GM23338 (cell line): ENCODE data around the gene NDOR1. TPM values are rescaled to one million over a fixed set of nuclear protein-coding genes. Genes with fewer than 3 reads are reported as not detected.

Source experiments
- ATAC-seq: fragments of 200-7000 bp; cut with Tn5 transposase; 3 replicates; pipeline ENCODE4 v1.9.1; 2020
- DNase-seq: peaks from one replicate; pipeline ENCODE4 v3.0.0-alpha.2; 2015; ENCODE audit warnings: low spot score
- H2AFZ ChIP-seq: fragments of 200-600 bp; sonication (generic); 2 replicates; pipeline ENCODE4 v1.8.0; 2016; ENCODE audit warnings: antibody characterized with exemption, mild to moderate bottlenecking, moderate library complexity
- H3F3A ChIP-seq: fragments of 200-600 bp; sonication (generic); replicated peaks from 2 replicates; pipeline ENCODE4 v1.8.0; 2017; ENCODE audit warnings: antibody characterized with exemption, mixed run types, low read depth
- H3K27ac ChIP-seq: fragments of 200-600 bp; sonication (generic); 2 replicates; pipeline ENCODE4 v1.6.1; 2016; ENCODE audit warnings: low read depth
- H3K27me3 ChIP-seq: fragments of 200-600 bp; sonication (generic); 2 replicates; pipeline ENCODE4 v1.8.0; 2016; ENCODE audit warnings: mild to moderate bottlenecking, mixed run types, moderate library complexity; ENCODE audit not compliant: insufficient read depth
- H3K36me3 ChIP-seq: fragments of 200-600 bp; sonication (generic); 2 replicates; pipeline ENCODE4 v1.8.0; 2016; ENCODE audit warnings: mild to moderate bottlenecking; ENCODE audit not compliant: insufficient read depth
- H3K4me1 ChIP-seq: fragments of 200-600 bp; sonication (generic); 2 replicates; pipeline ENCODE4 v1.8.0; 2016; ENCODE audit warnings: mild to moderate bottlenecking, moderate library complexity; ENCODE audit not compliant: insufficient read depth
- H3K4me2 ChIP-seq: fragments of 200-600 bp; sonication (generic); 2 replicates; pipeline ENCODE4 v1.7.1; 2017; ENCODE audit warnings: mixed run types
- H3K4me3 ChIP-seq: fragments of 200-600 bp; sonication (generic); 2 replicates; pipeline ENCODE4 v1.6.1; 2016; ENCODE audit warnings: mixed run types
- H3K79me2 ChIP-seq: fragments of 200-600 bp; sonication (generic); replicated peaks from 2 replicates; pipeline ENCODE4 v1.8.0; 2017; ENCODE audit warnings: mild to moderate bottlenecking; ENCODE audit not compliant: insufficient read depth
- H3K9me2 ChIP-seq: fragments of 200-600 bp; sonication (generic); 2 replicates; pipeline ENCODE4 v1.8.0; 2017; ENCODE audit not compliant: insufficient read depth
- H4K20me1 ChIP-seq: fragments of 200-600 bp; sonication (generic); replicated peaks from 2 replicates; pipeline ENCODE4 v1.8.0; 2017; ENCODE audit warnings: mild to moderate bottlenecking; ENCODE audit not compliant: insufficient read depth
- H3K27ac Mint-ChIP-seq: 2 replicates; pipeline ENCODE4 v1.8.0; 2020; ENCODE audit warnings: inconsistent platforms, mild to moderate bottlenecking, moderate library complexity, mixed read lengths
- H3K27me3 Mint-ChIP-seq: 3 replicates; pipeline ENCODE4 v1.8.0; 2022; ENCODE audit warnings: low read depth, mild to moderate bottlenecking, moderate library complexity, mixed read lengths, inconsistent platforms; ENCODE audit not compliant: insufficient read depth, poor library complexity
- H3K36me3 Mint-ChIP-seq: 3 replicates; pipeline ENCODE4 v1.8.0; 2021; ENCODE audit warnings: low read depth, mild to moderate bottlenecking, inconsistent platforms, moderate library complexity, mixed read lengths
- H3K4me1 Mint-ChIP-seq: 3 replicates; pipeline ENCODE4 v1.8.0; 2020; ENCODE audit warnings: mild to moderate bottlenecking, inconsistent platforms, mixed read lengths
- H3K4me3 Mint-ChIP-seq: 3 replicates; pipeline ENCODE4 v1.8.0; 2021; ENCODE audit warnings: moderate library complexity, mild to moderate bottlenecking, inconsistent platforms, mixed read lengths
- H3K9me3 Mint-ChIP-seq: 3 replicates; pipeline ENCODE4 v1.8.0; 2020; ENCODE audit warnings: moderate library complexity, mild to moderate bottlenecking, inconsistent platforms, mixed read lengths
- CREB1 ChIP-seq: fragments of 250-450 bp; sonication (Bioruptor Pico); IDR thresholded peaks from 2 replicates; pipeline ENCODE4 v1.5.0; 2020; ENCODE audit warnings: low read depth, mild to moderate bottlenecking, moderate library complexity
- EZH2 ChIP-seq: fragments of 200-600 bp; sonication (generic); IDR thresholded peaks from one replicate; pipeline ENCODE4 v1.8.0; 2017; ENCODE audit warnings: antibody characterized with exemption, mild to moderate bottlenecking, low read depth; ENCODE audit not compliant: unreplicated experiment
- JUNB ChIP-seq: IDR thresholded peaks from one replicate; pipeline ENCODE4 v1.6.1; 2016; ENCODE audit warnings: antibody characterized with exemption; ENCODE audit not compliant: unreplicated experiment
- NANOG ChIP-seq: IDR thresholded peaks from 2 replicates; pipeline ENCODE4 v1.6.1; 2016; ENCODE audit warnings: antibody characterized with exemption, borderline replicate concordance
- POLR2AphosphoS5 ChIP-seq: IDR thresholded peaks from 2 replicates; pipeline ENCODE4 v1.6.1; 2016; ENCODE audit warnings: antibody characterized with exemption, low read depth
- STAT1 ChIP-seq: IDR thresholded peaks from one replicate; pipeline ENCODE4 v1.6.1; 2016; ENCODE audit warnings: antibody characterized with exemption; ENCODE audit not compliant: unreplicated experiment
- ZNF114 ChIP-seq: fragments of 250-450 bp; sonication (Bioruptor Pico); IDR thresholded peaks from 2 replicates; pipeline ENCODE4 v1.5.0; 2020; ENCODE audit warnings: mild to moderate bottlenecking, moderate library complexity
- ZNF331 ChIP-seq: fragments of 250-450 bp; sonication (Bioruptor Pico); IDR thresholded peaks from 2 replicates; pipeline ENCODE4 v1.5.0; 2020; ENCODE audit warnings: low read depth, mild to moderate bottlenecking, moderate library complexity
- polyA plus RNA-seq: library from polyadenylated mRNA; unstranded; fragments of >200 nt; fragmentation: Nextera tagmentation; extraction: Ambion mirVana; gene quantifications from 2 replicates; pipeline ENCODE4 v1.2.1, GENCODE V29; 2016
- total RNA-seq: library from RNA; depleted of rRNA; stranded (reverse); fragments of >200 nt; shearing (Covaris generic); gene quantifications from 2 replicates; pipeline ENCODE4 v1.2.3, GENCODE V29; 2014
- TF ChIP-seq, protein P1 (sequence below): IDR thresholded peaks from one replicate; pipeline ENCODE4 v1.6.1; 2018; ENCODE audit warnings: antibody characterized with exemption; ENCODE audit not compliant: unreplicated experiment
- TF ChIP-seq, protein P2 (sequence below), 2 experiments: fragments of 200-600 bp in 1 of 2; sonication (generic) in 1 of 2; conservative IDR thresholded peaks; 2 replicates each; pipeline versions ENCODE4 v1.5.1 to v1.6.1; 2016 to 2017; ENCODE audit warnings: antibody characterized with exemption in 2 of 2, low read depth in 2 of 2, mild to moderate bottlenecking in 2 of 2, moderate library complexity in 1 of 2
- TF ChIP-seq, protein P3 (sequence below): fragments of 250-450 bp; sonication (Bioruptor Pico); IDR thresholded peaks from 2 replicates; pipeline ENCODE4 v1.5.0; 2020; ENCODE audit warnings: mild to moderate bottlenecking, moderate library complexity

NDOR1 gene
- total and polyA plus RNA-seq, 2 experiments from 2014 or later, result 19.4 to 38.1 TPM

DNA sequence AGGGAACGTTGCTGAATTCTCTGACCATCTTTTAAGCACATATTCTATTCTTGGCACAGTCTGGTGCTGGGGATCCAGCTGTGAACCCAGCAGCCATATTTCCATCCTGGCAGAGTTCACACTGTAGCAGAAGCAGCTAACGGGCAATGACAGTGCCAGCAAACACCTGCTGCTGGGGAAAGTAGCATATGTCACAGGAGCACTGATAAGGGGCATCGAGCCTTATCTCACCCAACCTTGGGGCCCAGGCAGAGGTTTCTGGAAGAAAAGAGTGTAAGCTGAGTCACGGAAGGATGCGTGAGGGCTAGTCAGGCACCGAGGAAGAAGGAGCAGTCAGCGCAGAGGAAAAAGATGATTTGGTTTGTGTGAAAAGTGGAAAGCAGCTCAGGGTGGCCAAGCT lies 1.1 kb downstream of the NDOR1 start (continued):
- no peak for TF ChIP-seq CREB1
- no peak for TF ChIP-seq ZNF114 (CRISPR knock-in tag)
- TF ChIP-seq, protein P1, sequence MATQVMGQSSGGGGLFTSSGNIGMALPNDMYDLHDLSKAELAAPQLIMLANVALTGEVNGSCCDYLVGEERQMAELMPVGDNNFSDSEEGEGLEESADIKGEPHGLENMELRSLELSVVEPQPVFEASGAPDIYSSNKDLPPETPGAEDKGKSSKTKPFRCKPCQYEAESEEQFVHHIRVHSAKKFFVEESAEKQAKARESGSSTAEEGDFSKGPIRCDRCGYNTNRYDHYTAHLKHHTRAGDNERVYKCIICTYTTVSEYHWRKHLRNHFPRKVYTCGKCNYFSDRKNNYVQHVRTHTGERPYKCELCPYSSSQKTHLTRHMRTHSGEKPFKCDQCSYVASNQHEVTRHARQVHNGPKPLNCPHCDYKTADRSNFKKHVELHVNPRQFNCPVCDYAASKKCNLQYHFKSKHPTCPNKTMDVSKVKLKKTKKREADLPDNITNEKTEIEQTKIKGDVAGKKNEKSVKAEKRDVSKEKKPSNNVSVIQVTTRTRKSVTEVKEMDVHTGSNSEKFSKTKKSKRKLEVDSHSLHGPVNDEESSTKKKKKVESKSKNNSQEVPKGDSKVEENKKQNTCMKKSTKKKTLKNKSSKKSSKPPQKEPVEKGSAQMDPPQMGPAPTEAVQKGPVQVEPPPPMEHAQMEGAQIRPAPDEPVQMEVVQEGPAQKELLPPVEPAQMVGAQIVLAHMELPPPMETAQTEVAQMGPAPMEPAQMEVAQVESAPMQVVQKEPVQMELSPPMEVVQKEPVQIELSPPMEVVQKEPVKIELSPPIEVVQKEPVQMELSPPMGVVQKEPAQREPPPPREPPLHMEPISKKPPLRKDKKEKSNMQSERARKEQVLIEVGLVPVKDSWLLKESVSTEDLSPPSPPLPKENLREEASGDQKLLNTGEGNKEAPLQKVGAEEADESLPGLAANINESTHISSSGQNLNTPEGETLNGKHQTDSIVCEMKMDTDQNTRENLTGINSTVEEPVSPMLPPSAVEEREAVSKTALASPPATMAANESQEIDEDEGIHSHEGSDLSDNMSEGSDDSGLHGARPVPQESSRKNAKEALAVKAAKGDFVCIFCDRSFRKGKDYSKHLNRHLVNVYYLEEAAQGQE, result no peak
- TF ChIP-seq, protein P2, sequence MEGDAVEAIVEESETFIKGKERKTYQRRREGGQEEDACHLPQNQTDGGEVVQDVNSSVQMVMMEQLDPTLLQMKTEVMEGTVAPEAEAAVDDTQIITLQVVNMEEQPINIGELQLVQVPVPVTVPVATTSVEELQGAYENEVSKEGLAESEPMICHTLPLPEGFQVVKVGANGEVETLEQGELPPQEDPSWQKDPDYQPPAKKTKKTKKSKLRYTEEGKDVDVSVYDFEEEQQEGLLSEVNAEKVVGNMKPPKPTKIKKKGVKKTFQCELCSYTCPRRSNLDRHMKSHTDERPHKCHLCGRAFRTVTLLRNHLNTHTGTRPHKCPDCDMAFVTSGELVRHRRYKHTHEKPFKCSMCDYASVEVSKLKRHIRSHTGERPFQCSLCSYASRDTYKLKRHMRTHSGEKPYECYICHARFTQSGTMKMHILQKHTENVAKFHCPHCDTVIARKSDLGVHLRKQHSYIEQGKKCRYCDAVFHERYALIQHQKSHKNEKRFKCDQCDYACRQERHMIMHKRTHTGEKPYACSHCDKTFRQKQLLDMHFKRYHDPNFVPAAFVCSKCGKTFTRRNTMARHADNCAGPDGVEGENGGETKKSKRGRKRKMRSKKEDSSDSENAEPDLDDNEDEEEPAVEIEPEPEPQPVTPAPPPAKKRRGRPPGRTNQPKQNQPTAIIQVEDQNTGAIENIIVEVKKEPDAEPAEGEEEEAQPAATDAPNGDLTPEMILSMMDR (conservative IDR thresholded peaks at IDR 0.05; ENCODE audit: low read depth in 2 of 2), result no peak
- TF ChIP-seq POLR2AphosphoS5, result no peak
- TF ChIP-seq EZH2, result no peak
- no peak for TF ChIP-seq ZNF331 (CRISPR knock-in tag)

DNA sequence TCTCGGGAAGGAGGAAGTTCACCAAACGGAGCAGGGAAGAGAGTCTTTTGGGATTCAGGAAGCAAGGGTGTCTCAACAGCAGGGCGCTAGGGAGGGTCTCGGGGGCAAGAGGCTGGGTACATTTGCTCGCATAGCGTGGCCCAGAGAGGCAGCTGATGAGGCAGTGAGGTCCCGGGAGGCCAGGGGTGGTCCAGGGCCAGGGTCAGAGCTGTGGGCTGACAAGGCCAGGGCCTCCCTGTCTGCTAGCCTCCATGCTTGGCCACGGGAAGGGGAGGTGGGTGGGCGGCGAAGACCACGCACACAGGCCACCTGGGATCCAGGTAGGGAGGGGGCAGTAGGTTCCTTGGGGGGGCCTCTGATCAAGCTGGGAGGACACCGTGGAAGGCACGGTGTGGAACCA lies 6.0 kb downstream of the NDOR1 start:
- Histone ChIP-seq H3K36me3 (no peaks in the 10 kb centered on the region), H3K9me2 (no peaks in the 10 kb centered on the region), H3K79me2 (peaks cover 3% of the 10 kb centered on the region), H3K4me1 (peaks cover 4% of the 10 kb centered on the region; the same call in 1 of the 2 replicates), H3K4me2 (no peak overlapping the region), H3K27ac (no peak overlapping the region), H4K20me1 (peaks cover 3% of the 10 kb centered on the region; the same call in 1 of the 2 replicates), H3K27me3 (no peaks in the 10 kb centered on the region), H2AFZ (no peak overlapping the region), H3F3A (peaks cover 4% of the 10 kb centered on the region; the same call in 1 of the 2 replicates), H3K4me3 (no peak overlapping the region)
- Mint-ChIP-seq H3K9me3 (no peaks in the 10 kb centered on the region; the same call in 2 of the 3 replicates), H3K4me3 (no peak overlapping the region), H3K27ac (no peak overlapping the region), H3K27me3 (peaks cover 5% of the 10 kb centered on the region), H3K4me1 (peaks cover 10% of the 10 kb centered on the region), H3K36me3 (peaks cover 32% of the 10 kb centered on the region)
- DNase-seq (no peak), ATAC-seq (no peak)
- TF ChIP-seq STAT1 (no peak), EZH2 (no peak), POLR2AphosphoS5 (no peak), ZNF114 (CRISPR knock-in tag) (no peak), JUNB (no peak), CREB1 (no peak), ZNF331 (CRISPR knock-in tag) (no peak), NANOG (no peak)
- TF ChIP-seq, protein P3, sequence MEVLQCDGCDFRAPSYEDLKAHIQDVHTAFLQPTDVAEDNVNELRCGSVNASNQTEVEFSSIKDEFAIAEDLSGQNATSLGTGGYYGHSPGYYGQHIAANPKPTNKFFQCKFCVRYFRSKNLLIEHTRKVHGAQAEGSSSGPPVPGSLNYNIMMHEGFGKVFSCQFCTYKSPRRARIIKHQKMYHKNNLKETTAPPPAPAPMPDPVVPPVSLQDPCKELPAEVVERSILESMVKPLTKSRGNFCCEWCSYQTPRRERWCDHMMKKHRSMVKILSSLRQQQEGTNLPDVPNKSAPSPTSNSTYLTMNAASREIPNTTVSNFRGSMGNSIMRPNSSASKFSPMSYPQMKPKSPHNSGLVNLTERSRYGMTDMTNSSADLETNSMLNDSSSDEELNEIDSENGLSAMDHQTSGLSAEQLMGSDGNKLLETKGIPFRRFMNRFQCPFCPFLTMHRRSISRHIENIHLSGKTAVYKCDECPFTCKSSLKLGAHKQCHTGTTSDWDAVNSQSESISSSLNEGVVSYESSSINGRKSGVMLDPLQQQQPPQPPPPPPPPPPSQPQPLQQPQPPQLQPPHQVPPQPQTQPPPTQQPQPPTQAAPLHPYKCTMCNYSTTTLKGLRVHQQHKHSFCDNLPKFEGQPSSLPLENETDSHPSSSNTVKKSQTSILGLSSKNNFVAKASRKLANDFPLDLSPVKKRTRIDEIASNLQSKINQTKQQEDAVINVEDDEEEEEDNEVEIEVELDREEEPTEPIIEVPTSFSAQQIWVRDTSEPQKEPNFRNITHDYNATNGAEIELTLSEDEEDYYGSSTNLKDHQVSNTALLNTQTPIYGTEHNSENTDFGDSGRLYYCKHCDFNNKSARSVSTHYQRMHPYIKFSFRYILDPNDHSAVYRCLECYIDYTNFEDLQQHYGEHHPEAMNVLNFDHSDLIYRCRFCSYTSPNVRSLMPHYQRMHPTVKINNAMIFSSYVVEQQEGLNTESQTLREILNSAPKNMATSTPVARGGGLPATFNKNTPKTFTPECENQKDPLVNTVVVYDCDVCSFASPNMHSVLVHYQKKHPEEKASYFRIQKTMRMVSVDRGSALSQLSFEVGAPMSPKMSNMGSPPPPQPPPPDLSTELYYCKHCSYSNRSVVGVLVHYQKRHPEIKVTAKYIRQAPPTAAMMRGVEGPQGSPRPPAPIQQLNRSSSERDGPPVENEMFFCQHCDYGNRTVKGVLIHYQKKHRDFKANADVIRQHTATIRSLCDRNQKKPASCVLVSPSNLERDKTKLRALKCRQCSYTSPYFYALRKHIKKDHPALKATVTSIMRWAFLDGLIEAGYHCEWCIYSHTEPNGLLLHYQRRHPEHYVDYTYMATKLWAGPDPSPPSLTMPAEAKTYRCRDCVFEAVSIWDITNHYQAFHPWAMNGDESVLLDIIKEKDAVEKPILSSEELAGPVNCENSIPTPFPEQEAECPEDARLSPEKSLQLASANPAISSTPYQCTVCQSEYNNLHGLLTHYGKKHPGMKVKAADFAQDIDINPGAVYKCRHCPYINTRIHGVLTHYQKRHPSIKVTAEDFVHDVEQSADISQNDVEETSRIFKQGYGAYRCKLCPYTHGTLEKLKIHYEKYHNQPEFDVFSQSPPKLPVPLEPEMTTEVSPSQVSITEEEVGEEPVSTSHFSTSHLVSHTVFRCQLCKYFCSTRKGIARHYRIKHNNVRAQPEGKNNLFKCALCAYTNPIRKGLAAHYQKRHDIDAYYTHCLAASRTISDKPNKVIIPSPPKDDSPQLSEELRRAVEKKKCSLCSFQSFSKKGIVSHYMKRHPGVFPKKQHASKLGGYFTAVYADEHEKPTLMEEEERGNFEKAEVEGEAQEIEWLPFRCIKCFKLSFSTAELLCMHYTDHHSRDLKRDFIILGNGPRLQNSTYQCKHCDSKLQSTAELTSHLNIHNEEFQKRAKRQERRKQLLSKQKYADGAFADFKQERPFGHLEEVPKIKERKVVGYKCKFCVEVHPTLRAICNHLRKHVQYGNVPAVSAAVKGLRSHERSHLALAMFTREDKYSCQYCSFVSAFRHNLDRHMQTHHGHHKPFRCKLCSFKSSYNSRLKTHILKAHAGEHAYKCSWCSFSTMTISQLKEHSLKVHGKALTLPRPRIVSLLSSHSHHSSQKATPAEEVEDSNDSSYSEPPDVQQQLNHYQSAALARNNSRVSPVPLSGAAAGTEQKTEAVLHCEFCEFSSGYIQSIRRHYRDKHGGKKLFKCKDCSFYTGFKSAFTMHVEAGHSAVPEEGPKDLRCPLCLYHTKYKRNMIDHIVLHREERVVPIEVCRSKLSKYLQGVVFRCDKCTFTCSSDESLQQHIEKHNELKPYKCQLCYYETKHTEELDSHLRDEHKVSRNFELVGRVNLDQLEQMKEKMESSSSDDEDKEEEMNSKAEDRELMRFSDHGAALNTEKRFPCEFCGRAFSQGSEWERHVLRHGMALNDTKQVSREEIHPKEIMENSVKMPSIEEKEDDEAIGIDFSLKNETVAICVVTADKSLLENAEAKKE (CRISPR knock-in tag), result no peak
